IPS-15b (cell line): ENCODE data around the gene FNBP1.

Experiments
- H3K27me3 ChIP-seq: one replicate; pipeline ENCODE4 v1.6.1; 2013; ENCODE audit warnings: low read length; ENCODE audit not compliant: control insufficient read depth, insufficient read depth
- H3K36me3 ChIP-seq: one replicate; pipeline ENCODE4 v1.6.1; 2013; ENCODE audit warnings: low read length; ENCODE audit not compliant: control insufficient read depth, insufficient read depth
- H3K4me1 ChIP-seq: one replicate; pipeline ENCODE4 v1.6.1; 2013; ENCODE audit warnings: mild to moderate bottlenecking, low read length; ENCODE audit not compliant: control insufficient read depth, insufficient read depth
- H3K4me3 ChIP-seq: one replicate; pipeline ENCODE4 v1.5.1; 2013; ENCODE audit warnings: low read depth, low read length
- H3K9ac ChIP-seq: one replicate; pipeline ENCODE4 v1.6.1; 2013; ENCODE audit warnings: low read depth, mild to moderate bottlenecking, low read length
- H3K9me3 ChIP-seq: one replicate; pipeline ENCODE4 v1.6.1; 2013; ENCODE audit warnings: mild to moderate bottlenecking, low read length; ENCODE audit not compliant: control insufficient read depth, insufficient read depth

The FNBP1 gene

GRCh38 chr9:130042885-130043653 lies at the start of gene FNBP1:
Gene FNBP1 (minus strand): TSS chr9:130043189. CDS start chr9:130042975, 214 bp downstream.
- H3K4me3 ChIP-seq, result peak within 1 kb of the TSS; percentile 95
- H3K9me3 ChIP-seq, result no peaks in the 10 kb centered on the region
- H3K36me3 ChIP-seq, result no peaks in the 10 kb centered on the region
- peaks cover 29% of the 10 kb centered on the region for H3K27me3 ChIP-seq
- H3K9ac ChIP-seq, result peak within 1 kb of the TSS; percentile 51
- peaks cover 7% of the 10 kb centered on the region for H3K4me1 ChIP-seq

- no peaks in the 10 kb centered on the region for H3K4me1 ChIP-seq
These were observed 47.9 kb upstream of the FNBP1 start for GRCh38 chr9:130090915-130091314.

GRCh38 chr9:130089141-130089540 lies 46.2 kb upstream of the FNBP1 start:
- H3K4me3 ChIP-seq, result no peak overlapping the region
- no peak overlapping the region for H3K9ac ChIP-seq
- H3K4me1 ChIP-seq, result no peaks in the 10 kb centered on the region
- peaks cover 5% of the 10 kb centered on the region for H3K36me3 ChIP-seq
- no peaks in the 10 kb centered on the region for H3K9me3 ChIP-seq
- H3K27me3 ChIP-seq, result no peaks in the 10 kb centered on the region

More at GRCh38 chr9:130090915-130091314, 47.9 kb upstream of the FNBP1 start:
- Histone ChIP-seq H3K4me3 (no peak overlapping the region), H3K9ac (no peak overlapping the region), H3K9me3 (no peaks in the 10 kb centered on the region), H3K27me3 (no peaks in the 10 kb centered on the region), H3K36me3 (peaks cover 5% of the 10 kb centered on the region)

- H3K9ac ChIP-seq, result no peak overlapping the region
- no peaks in the 10 kb centered on the region for H3K27me3 ChIP-seq
- H3K4me3 ChIP-seq, result no peak overlapping the region
- peaks cover 5% of the 10 kb centered on the region for H3K36me3 ChIP-seq
- no peaks in the 10 kb centered on the region for H3K4me1 ChIP-seq
- no peaks in the 10 kb centered on the region for H3K9me3 ChIP-seq
These were observed 45.1 kb upstream of the FNBP1 start for GRCh38 chr9:130088051-130088450.

GRCh38 chr9:130084337-130084736 lies 41.3 kb upstream of the FNBP1 start:
- peaks cover under 1% of the 10 kb centered on the region for H3K36me3 ChIP-seq

GRCh38 chr9:130078547-130078946 lies 35.6 kb upstream of the FNBP1 start:
- Histone ChIP-seq H3K9me3 (no peaks in the 10 kb centered on the region), H3K4me1 (no peaks in the 10 kb centered on the region), H3K27me3 (no peaks in the 10 kb centered on the region), H3K9ac (no peak overlapping the region), H3K36me3 (peaks cover 14% of the 10 kb centered on the region), H3K4me3 (no peak overlapping the region)

More at GRCh38 chr9:130084337-130084736, 41.3 kb upstream of the FNBP1 start:
- H3K4me1 ChIP-seq, result no peaks in the 10 kb centered on the region
- no peak overlapping the region for H3K4me3 ChIP-seq
- no peaks in the 10 kb centered on the region for H3K9me3 ChIP-seq
- no peak overlapping the region for H3K9ac ChIP-seq
- no peaks in the 10 kb centered on the region for H3K27me3 ChIP-seq

GRCh38 chr9:130073373-130073772 lies 30.4 kb upstream of the FNBP1 start:
- Histone ChIP-seq H3K9ac (no peak overlapping the region), H3K4me1 (peaks cover 4% of the 10 kb centered on the region), H3K27me3 (no peaks in the 10 kb centered on the region), H3K4me3 (no peak overlapping the region), H3K36me3 (peaks cover 9% of the 10 kb centered on the region), H3K9me3 (no peaks in the 10 kb centered on the region)

GRCh38 chr9:130072515-130073235 lies 29.7 kb upstream of the FNBP1 start:
- H3K9me3 ChIP-seq, result no peaks in the 10 kb centered on the region

GRCh38 chr9:130069048-130069447 lies 26.1 kb upstream of the FNBP1 start:
- Histone ChIP-seq H3K4me1 (peaks cover 4% of the 10 kb centered on the region), H3K36me3 (no peaks in the 10 kb centered on the region), H3K4me3 (no peak overlapping the region), H3K9me3 (no peaks in the 10 kb centered on the region), H3K27me3 (no peaks in the 10 kb centered on the region), H3K9ac (no peak overlapping the region)

More at GRCh38 chr9:130072515-130073235, 29.7 kb upstream of the FNBP1 start:
- Histone ChIP-seq H3K4me1 (peaks cover 4% of the 10 kb centered on the region), H3K36me3 (peaks cover 6% of the 10 kb centered on the region), H3K27me3 (no peaks in the 10 kb centered on the region), H3K9ac (no peak overlapping the region), H3K4me3 (no peak overlapping the region)

- no peak overlapping the region for H3K4me3 ChIP-seq
- no peaks in the 10 kb centered on the region for H3K4me1 ChIP-seq
- H3K9me3 ChIP-seq, result no peaks in the 10 kb centered on the region
- no peaks in the 10 kb centered on the region for H3K27me3 ChIP-seq
- H3K9ac ChIP-seq, result no peak overlapping the region
- no peaks in the 10 kb centered on the region for H3K36me3 ChIP-seq
These were observed 21.6 kb upstream of the FNBP1 start for GRCh38 chr9:130064621-130065020.

- Histone ChIP-seq H3K9ac (no peak overlapping the region), H3K36me3 (no peaks in the 10 kb centered on the region), H3K27me3 (no peaks in the 10 kb centered on the region)
These were observed 19.8 kb upstream of the FNBP1 start for GRCh38 chr9:130062750-130063149.

GRCh38 chr9:130060296-130060695 lies 17.3 kb upstream of the FNBP1 start:
- H3K4me1 ChIP-seq, result no peaks in the 10 kb centered on the region

More at GRCh38 chr9:130062750-130063149, 19.8 kb upstream of the FNBP1 start:
- Histone ChIP-seq H3K4me3 (no peak overlapping the region), H3K9me3 (no peaks in the 10 kb centered on the region), H3K4me1 (no peaks in the 10 kb centered on the region)

More at GRCh38 chr9:130060296-130060695, 17.3 kb upstream of the FNBP1 start:
- no peaks in the 10 kb centered on the region for H3K36me3 ChIP-seq
- no peak overlapping the region for H3K4me3 ChIP-seq
- no peaks in the 10 kb centered on the region for H3K9me3 ChIP-seq
- no peak overlapping the region for H3K9ac ChIP-seq
- H3K27me3 ChIP-seq, result no peaks in the 10 kb centered on the region
